ENCODE data around the gene PEPD. TPM values are rescaled to one million over a fixed set of nuclear protein-coding genes. Genes with fewer than 3 reads are reported as not detected.

PEPD gene
- total RNA-seq, 1 donor from 2014 or later: 27.3 TPM

- intact Hi-C loops (cut with micrococcal nuclease): no loop called here
- DNase-seq: no peak
Observed at GRCh38 chr19:33447336-33448158, 74.0 kb downstream of the PEPD start.

GRCh38 chr19:33446330-33447293 lies 75.0 kb downstream of the PEPD start:
- ATAC-seq (no peak), DNase-seq (no peak)
- intact Hi-C loops (cut with micrococcal nuclease): no loop called here

More at GRCh38 chr19:33447336-33448158, 74.0 kb downstream of the PEPD start:
- ATAC-seq: no peak

GRCh38 chr19:33445442-33446329 lies 75.9 kb downstream of the PEPD start:
- intact Hi-C loops (cut with micrococcal nuclease): no loop called here
- no peak for DNase-seq

GRCh38 chr19:33444562-33445441 lies 76.8 kb downstream of the PEPD start:
- no peak for ATAC-seq
- intact Hi-C loops (cut with micrococcal nuclease): no loop called here
- DNase-seq: no peak

More at GRCh38 chr19:33445442-33446329, 75.9 kb downstream of the PEPD start:
- ATAC-seq: no peak

- no peak for DNase-seq
- ATAC-seq: no peak
- intact Hi-C loops (cut with micrococcal nuclease): no loop called here
Observed at GRCh38 chr19:33443638-33444561, 77.7 kb downstream of the PEPD start.

GRCh38 chr19:33442706-33443105 lies 78.9 kb downstream of the PEPD start:
- intact Hi-C loops (cut with micrococcal nuclease): no loop called here
- DNase-seq (no peak), ATAC-seq (no peak)

GRCh38 chr19:33441828-33442227 lies 79.8 kb downstream of the PEPD start:
- intact Hi-C loops (cut with micrococcal nuclease): no loop called here
- DNase-seq (no peak), ATAC-seq (no peak)

GRCh38 chr19:33441277-33441699 lies 80.3 kb downstream of the PEPD start:
- DNase-seq (no peak), ATAC-seq (no peak)
- intact Hi-C loops (cut with micrococcal nuclease): no loop called here

GRCh38 chr19:33440682-33441081 lies 80.9 kb downstream of the PEPD start:
- DNase-seq: no peak
- ATAC-seq: no peak
- intact Hi-C loops (cut with micrococcal nuclease): no loop called here

- intact Hi-C loops (cut with micrococcal nuclease): no loop called here
- ATAC-seq: no peak
- DNase-seq: no peak
Observed at GRCh38 chr19:33440241-33440640, 81.3 kb downstream of the PEPD start.

- DNase-seq: no peak
- intact Hi-C loops (cut with micrococcal nuclease): no loop called here
- ATAC-seq: no peak
Observed at GRCh38 chr19:33438987-33439781, 82.4 kb downstream of the PEPD start.

GRCh38 chr19:33437821-33438671 lies 83.5 kb downstream of the PEPD start:
- DNase-seq (peak; percentile 72), ATAC-seq (peak; percentile 84)
- intact Hi-C loops (cut with micrococcal nuclease): no loop called here

GRCh38 chr19:33437393-33437820 lies 84.2 kb downstream of the PEPD start:
- ATAC-seq (no peak), DNase-seq (no peak)
- intact Hi-C loops (cut with micrococcal nuclease): no loop called here

GRCh38 chr19:33436360-33437345 lies 84.9 kb downstream of the PEPD start:
- DNase-seq (no peak), ATAC-seq (no peak)
- intact Hi-C loops (cut with micrococcal nuclease): no loop called here
